Pulmonary artery endothelial cell (primary cell): ENCODE results near the gene SCARB1. TPM values are rescaled to one million over a fixed set of nuclear protein-coding genes. Genes with fewer than 3 reads are reported as not detected.

Experiments used
- DNase-seq: peaks from one replicate; pipeline ENCODE4 v3.0.0-alpha.2; 2011; ENCODE audit warnings: low read depth, low spot score
- total RNA-seq: library from RNA; depleted of rRNA; stranded (reverse); fragments of >200 nt; gene quantifications from 2 replicates; pipeline ENCODE4 v1.2.3, GENCODE V29; 2014

Gene SCARB1
- total RNA-seq, 1 donor from 2014 or later: 30.3 TPM

DNA sequence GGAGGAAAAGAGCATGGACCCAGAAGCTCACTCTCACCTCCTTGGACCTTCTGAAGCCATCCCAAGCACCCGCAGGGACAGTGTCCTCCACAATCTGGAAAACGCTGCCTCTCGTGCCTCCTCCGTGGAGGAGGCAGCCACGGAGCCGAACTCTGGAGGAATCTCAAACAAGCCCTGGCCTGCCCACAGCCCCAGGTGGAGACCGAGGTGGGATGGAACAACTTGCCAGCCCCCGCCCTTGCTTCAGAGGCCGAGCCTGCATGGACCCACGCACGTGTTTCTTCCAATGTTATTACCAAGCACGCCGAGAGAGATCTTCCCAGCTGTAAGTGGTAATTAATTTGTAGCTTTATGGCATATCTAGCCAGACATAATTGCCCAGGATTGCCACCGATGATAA lies 61.3 kb downstream of the SCARB1 start:
- DNase-seq: no peak

DNA sequence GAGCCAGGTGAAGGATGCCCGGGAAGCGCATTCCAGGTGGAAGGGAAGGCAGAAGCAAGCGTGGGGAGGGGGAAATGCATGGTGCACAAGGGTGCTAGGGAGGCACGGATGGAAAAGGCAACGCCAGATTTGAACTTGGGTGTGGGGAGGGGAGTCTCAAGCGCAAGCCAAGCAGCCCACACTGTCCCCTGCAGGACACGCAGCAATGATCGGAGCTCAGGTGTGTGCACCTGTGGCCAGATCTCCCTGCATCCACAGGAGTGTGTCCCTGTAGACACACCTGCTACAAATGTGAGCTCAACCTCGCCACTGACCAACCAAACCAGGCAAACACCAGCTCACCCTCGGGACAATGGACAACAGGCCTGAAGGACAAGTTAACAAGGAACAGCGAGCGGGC lies 63.2 kb downstream of the SCARB1 start:
- no peak for DNase-seq

DNA sequence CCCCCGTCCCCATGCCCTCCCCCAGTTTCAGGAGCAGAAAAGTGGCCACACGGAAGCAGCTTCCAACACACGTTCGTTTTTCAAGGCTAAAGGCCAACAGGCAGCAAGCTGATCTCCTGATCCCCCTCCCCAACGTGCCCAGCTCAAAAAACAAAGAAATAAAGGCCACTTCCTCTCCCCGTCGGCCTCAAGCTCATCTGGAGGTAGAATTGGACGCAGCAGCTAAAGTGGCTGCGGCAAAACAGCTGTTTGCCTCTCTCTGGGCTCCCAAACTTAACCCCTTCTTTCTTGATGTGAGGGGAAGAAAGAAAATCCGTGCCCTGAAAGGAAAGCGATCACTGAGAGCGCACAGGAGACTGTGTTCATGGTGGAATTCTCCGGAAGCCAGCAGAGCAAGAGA lies 66.3 kb downstream of the SCARB1 start:
- no peak for DNase-seq

DNA sequence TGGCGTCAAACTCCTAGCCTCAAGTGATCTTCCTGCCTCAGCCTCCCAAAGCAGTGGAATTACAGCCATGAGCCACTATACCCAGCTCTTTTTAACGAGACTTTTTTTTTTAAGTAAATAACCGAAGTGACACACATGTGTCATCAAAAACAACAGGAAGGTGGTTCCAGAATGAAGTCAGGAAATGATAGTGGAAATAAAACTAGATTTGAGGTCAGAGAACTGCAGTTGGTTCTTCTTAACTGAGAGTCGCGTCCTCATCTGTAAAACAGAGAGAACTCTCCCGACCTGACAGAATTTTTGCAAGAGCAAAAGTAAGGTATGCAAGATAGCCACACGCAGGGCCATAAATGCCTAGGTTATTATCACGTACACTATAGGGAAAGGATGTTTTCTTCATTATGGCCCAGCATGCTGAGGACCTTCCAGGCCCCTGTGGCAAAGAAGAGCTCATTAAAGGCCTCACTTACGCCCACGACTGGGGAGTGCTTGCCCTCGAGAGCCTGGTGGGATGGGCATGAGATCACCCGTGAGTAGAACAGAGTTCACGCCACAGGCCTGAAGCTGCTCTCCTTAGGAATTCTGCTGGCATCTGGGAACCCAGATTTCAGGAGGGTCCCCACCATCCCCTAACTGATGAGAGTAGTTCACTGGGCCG lies 67.2 kb downstream of the SCARB1 start:
- no peak for DNase-seq

DNA sequence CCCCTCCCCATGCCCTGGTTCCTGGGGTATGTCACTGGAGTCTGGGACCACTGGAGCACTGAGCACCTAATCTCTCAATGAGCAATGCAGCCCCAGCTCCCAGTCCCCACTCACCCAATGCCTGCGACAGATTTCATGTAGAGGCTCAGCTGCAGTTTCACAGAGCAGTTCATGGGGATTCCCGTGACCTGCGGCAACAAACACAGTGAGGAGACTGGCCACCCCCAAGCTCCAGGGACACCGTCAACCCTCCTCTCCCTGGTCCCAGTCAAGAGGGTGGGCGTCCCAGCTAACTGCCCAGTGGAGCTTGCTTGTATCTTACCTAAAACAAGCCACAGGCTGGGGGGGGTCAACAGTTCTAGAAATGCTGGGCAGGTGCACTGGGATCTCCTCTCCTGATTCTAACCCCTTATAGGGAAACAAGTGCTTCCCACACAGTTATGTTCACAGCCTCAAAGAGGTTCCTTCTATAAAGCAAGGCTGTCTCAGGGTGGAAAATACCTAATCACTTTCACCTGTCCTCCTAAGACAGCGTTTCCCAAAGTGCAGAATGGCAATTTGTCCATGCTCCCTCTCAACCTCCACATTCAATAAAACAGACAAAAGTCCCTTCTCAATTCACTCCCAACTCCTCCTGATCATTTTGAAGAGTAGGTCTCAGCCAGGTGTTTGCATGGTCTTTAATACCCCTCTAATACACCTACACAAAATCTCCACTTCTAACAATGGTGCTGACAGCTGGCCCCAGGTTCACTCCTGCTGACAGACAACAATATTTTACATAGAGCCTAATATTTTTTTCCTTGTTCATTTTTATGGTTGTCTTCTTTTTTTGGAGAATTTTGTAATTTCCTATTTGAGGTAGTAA lies 68.3 kb downstream of the SCARB1 start:
- DNase-seq: no peak

DNA sequence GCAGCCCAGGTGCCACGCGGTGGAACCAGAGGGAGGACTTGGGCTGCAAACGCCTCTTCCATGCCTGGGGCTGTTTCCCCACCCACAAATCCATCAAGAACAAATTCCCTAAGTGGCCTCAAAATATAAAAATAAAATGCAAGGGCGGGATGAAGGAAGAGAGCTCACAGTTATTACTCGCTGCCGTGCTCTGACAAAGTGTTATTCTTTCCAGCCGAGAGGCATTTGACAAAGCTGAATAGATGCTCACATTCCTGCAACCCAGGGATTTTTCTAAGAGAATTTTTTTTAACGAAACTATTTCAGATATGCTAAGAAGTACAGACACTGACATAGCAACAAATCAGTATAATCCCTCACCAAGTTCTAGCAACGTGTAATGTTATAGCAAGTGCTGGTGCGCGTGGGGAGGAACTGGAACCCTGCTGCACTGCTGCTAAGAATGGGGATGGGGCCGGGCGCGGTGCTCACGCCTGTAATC lies 70.7 kb downstream of the SCARB1 start:
- DNase-seq: no peak

DNA sequence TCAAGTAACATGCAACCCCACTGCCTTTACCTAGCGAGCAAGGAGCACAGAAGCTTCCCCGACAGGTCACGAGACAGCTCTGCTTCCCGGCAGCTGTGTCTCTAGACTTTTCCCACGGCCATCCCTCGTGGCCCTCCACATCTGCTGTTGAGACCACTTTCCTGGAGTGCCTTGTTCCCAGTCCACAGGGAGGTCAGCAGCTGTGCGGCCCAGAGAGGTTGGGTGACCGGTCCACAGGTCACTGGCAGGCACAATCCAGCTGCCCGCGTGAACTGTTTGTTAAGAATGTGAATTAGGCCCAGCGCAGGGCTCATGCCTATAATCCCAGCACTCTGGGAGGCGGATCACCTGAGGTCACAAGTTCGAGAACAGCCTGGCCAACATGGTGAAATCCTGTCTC lies 71.5 kb downstream of the SCARB1 start:
- DNase-seq: no peak

DNA sequence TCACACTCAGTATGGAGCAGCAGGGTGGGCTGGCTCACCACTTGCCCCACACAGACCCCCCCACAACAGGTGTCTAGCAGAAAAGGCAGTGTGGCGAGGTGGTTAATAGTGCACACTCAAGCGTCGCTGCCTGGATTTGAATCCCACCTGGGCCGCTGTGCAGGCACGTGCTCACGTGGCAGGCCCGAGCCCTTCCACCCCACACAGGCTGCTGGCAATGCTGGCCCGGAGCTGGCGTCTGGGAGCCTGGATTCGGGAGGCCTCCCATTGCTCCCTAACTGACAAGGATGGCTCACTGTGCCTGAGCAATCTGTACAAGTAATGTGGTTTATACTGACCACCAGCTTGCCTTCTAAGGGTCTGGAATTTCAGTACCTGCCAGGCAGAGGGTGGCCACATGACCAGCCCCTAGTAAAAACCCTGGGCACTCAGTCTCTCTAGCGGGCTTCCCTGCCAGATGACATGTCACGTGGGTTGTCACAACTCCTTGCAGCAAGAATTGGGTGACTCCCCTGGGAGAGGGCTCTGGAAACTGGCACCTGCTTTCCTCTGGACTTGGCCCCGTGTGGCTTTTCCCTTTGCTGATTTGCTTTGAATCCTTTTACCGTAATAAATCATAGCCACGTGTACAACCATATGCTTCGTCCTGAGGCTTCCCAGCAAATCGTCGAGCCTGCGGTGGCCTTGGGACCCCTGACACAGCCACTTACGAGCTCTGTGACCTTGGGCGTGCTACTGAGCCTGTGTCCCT lies 72.8 kb downstream of the SCARB1 start:
- DNase-seq: no peak

DNA sequence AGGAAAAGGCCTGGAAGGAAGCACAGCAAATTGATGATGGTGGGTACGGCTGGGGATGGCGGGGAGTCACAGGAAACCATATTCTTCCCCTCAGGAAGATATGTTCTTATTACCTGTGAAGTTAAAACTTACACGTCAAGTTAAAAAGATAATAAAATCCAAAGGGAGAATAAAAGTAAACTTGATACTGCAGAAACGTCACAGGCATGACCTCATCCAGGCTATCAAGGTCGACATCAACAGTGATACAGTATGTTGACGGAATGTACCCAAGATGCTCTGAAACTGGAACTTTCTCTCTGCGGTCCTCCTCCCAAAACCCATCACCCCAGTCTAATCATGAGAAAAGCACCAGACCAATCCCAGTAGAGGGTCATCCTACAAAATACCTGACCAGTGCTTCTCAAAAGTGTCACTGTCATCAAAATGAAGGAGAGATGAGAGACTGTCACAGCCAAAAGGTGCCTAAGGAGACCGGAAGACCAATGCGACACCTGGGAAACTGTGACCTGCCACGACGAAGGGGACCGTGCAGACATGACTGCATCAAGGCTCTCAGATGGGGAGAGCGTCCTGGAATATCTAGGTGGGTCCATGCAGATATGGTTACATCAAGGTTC lies 74.6 kb downstream of the SCARB1 start:
- no peak for DNase-seq

DNA sequence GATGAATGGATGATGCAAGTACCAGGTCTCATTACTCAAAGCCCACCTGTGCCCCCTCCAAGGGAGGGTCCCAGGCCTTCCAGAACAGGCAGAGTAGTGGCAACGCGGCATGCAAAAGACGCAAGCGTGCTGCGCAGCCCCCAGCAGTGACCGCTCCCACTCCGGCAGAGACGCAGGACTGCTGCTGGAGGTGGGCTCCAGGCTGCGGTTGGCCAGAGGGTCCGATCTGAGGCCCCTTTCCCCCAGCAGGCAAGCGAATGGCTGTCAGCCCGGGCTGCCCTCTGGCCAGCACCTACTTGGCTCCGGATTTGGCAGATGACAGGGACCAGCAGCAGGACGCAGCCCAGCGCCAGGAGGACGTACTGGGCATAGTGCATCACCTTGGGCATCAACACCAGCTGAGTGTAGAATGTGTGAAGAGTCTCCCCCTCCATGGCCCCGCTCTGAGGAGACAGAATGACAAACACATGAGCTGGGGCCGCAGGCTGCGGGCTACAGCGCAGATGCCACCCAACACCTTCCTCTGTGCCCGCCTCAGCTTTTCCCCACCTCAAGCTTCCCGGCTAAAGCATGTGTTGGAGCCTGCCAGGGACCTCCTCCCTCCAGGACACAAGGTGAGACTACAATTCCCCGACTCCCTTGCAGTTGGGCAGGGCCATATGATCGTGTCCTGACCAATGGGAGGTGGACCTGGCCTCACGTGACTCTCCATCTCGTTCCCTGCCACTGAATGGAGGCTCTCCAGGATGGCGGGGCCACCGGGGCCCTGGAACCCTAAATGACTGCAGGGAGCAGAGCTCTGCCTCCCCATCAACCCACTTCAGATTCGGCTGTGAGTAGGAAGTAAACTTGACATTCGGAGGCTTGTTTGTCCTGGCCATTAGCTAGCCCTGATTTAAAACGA lies 77.4 kb downstream of the SCARB1 start:
- peak; percentile 64 for DNase-seq

DNA sequence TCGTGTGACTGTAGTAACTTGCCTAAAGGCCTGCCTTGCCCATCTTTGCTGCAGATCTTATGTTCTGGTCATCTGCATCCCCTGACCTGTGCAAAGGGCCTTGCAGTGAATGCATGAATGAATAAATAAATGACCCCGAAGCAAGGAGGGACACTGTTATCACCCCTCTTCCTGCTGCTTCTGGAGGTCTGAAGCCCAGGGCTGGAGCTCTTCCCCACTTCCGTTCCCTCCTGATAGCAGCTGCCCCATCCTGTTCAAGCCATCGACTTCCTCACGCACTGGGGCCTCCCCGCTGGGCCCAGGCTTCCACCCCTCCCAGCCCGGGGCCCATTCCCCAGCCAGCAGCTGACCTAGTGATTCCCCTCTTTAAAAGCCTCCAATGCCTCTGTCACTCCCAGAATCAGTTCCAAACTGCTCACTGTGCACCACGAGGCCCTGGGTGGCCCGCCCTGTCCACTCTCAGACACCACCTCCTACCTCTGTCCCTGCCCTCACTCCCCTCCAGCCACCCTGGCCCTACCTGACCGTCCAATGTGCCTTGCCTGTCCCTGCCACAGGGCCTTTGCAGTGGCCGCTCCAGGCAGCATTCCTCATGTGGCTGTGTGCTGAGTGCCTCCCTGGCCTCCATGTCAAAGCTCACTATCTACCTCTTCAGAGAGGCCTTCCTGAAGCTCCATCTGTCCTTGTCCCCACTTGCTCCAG lies 78.6 kb downstream of the SCARB1 start:
- no peak for DNase-seq

DNA sequence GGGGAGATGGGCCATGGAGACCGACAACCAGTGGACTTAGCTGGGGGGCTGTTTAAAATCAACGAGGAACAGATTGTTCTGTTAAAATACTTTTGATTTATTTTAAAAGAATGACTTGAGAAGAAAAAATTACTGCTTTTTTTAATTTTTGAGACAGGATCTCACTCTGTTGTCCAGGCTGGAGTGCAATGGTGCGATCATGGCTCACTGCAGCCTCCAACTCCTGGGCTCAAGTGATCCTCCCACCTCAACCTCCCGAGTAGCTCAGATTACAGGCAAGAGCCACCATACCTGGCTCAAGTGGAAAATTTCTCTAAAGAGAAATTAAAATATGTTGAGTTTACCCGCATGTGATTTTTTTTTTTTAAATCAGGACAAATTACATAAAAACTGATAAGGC lies 80.6 kb downstream of the SCARB1 start:
- no peak for DNase-seq

DNA sequence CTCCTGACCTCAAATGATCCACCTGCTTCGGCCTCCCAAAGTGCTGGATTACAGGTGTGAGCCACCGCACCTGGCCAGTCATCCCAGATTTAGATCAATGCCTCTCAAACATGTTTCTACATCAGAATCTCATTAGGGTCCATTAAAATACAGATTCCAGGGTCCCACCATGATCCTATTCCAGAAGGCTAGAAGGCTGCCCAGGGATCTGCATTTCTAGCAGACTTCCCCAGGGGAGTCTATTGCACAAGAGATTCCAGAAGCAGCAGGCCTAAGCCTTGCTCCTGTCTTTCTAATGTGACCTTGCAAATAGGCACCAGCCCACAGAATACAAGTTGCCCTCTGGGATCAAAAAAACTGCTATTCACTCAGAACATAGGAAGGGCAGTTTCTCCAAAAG lies 81.5 kb downstream of the SCARB1 start:
- DNase-seq: no peak

DNA sequence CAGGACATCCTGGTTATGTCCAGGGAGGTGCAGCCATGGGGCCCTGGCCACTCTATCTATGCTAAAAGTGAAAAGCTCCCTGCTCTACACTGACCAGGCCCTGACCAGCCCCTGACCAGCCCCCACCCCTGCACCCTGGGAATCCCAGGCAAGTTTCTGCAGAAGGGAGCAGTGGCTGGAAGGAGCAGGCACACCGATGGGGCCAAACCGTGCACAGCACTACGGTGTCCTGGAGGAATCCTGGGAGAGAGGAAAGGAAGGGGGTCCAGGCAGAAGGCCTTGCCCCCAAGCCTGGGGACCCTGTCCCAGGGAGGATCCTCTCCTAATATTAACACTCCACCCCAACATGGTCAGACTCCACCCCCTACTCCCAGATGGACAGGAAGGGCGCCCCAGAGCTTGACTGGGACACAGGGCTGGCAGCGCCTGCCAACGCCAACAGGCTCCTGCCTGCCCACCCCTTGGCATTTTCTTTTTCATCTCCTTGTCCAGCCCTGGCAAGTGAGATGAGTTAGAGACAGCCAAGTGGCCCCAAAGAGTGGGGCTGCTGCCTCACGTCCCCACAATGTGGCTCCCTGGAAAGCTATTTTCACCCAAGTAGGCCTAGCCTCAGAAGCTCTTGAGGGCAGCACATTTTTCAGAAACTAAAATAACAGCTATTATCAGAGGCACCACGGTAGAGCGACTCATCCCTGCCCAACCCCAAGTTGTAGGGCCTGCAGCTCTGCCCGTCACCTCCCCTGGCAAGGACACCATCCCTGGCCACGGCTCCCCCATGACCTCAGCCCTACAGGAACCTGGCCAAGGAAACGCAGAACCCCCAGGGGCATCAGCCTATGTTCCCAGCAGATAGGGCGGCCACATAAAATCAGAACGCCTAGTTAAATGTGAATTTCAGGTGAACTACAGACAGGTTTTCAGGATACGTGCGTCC lies 82.6 kb downstream of the SCARB1 start:
- DNase-seq: no peak

DNA sequence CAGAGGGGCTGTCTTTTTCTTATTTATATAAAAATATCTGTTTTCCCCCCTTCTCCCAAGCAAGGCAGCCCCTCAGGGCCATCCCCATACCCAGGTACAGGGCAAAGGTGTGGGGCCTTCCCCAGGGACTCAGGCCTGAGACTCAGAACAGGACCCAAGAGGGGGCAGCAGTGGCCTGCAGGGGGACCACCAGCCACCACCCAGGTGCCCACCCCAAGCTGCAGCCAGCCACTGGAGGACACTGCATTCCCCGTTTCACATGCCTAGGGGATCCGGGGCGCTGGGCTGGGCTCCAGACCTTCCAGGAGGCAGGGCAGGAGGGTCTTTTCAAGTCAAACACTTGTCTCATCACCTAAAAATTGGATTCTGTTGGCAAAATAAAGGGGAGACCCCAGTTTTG lies 83.3 kb downstream of the SCARB1 start:
- DNase-seq: no peak

DNA sequence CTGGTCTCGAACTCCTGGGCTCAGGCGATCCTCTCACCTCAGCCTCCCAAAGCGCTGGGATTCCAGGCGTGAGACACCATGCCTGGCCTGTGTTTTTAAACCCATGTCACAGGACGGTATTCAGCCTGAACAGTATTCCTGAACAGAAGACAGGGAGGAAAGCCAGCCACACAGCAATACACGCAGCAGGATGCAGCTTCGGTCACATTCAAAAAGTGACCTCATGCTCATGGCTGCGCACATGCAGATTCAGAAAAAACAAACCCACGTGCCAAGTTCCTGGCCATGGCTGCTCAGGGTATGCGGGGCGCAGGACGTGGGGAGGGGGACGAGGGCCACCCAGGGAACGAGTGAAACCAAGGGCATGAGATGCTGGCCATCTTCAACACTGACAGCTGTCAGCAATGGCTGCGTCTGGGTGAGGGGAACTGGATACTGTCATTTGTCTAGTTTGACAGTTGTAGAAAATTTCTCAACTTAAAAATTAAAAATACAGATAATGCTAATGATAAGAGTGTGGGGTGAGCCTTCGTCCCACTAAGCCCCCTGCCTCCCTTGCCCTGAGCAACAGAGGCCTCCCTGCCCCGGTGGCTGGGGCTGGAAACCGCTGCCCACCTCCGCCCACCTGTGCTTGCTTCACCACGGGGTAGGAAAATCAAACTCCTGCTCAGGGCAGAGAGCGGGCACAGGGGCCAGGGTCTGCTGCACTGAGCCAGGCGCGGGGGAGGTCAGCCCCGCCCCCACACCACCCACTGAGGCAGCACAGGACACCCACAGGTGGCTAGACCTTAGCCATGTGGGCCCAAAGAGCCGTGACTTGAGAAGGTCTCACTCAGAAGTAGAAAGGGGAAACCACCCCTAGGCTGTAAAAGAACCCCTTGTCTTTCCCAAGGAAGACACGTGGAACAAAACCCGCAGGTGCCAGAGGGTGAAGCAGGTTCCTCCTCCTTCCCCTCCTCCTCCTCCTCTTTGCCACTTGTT lies 84.2 kb downstream of the SCARB1 start:
- no peak for DNase-seq

DNA sequence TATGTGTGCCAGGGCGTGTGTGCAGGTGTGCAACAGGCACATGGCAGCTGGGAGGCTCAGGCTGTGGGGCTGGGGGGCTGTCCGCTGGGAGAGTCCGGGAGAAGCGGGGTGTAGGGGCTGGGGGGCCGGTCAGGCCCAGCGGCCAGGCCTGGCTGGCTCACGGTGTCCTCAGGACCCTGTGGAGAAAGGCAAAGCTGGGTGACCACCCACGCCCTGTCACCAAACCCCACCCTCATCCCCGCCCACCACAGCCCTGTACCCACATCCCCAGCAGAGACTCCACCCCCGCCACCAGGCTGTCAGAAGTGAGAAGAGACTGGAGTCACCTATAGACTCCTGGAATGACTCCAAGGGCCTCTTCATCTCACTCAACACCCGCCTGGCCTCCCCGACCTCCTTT lies 85.3 kb downstream of the SCARB1 start:
- no peak for DNase-seq
